GM19193 (cell line): ENCODE results near the gene CHKB.

ENCODE experiments used
- POLR2A ChIP-seq: IDR thresholded peaks from 4 replicates; pipeline ENCODE4 v1.6.1; 2011; ENCODE audit not compliant: insufficient read depth, insufficient read length; ENCODE audit errors: extremely low read depth

CHKB gene

GRCh38 chr22:50572965-50573364, 9.7 kb downstream of the CHKB start:
- no peak for TF ChIP-seq POLR2A

- TF ChIP-seq POLR2A: no peak
Measured at GRCh38 chr22:50571264-50572175, 11.1 kb downstream of the CHKB start.

GRCh38 chr22:50570861-50571260, 11.8 kb downstream of the CHKB start:
- TF ChIP-seq POLR2A: no peak

- no peak for TF ChIP-seq POLR2A
Measured at GRCh38 chr22:50569896-50570535, 12.6 kb downstream of the CHKB start.

GRCh38 chr22:50569041-50569459, 13.6 kb downstream of the CHKB start:
- no peak for TF ChIP-seq POLR2A

GRCh38 chr22:50568626-50569025, 14.0 kb downstream of the CHKB start:
- TF ChIP-seq POLR2A: no peak

- no peak for TF ChIP-seq POLR2A
Measured at GRCh38 chr22:50567721-50568252, 14.9 kb downstream of the CHKB start.

- TF ChIP-seq POLR2A: no peak
Measured at GRCh38 chr22:50564289-50564688, 18.4 kb downstream of the CHKB start.

GRCh38 chr22:50563413-50564160, 19.1 kb downstream of the CHKB start:
- TF ChIP-seq POLR2A: no peak

- peak; percentile 62 for TF ChIP-seq POLR2A
Measured at GRCh38 chr22:50562523-50563412, 19.9 kb downstream of the CHKB start, which contains the start of gene SYCE3. Gene SYCE3 (minus strand): TSS chr22:50562919. CDS start chr22:50556405, 6,514 bp downstream.

GRCh38 chr22:50561401-50562358, 21.0 kb downstream of the CHKB start:
- TF ChIP-seq POLR2A: no peak

- no peak for TF ChIP-seq POLR2A
Measured at GRCh38 chr22:50560034-50560433, 22.6 kb downstream of the CHKB start.

GRCh38 chr22:50556703-50557102, 25.9 kb downstream of the CHKB start:
- no peak for TF ChIP-seq POLR2A

- TF ChIP-seq POLR2A: no peak
Measured at GRCh38 chr22:50553310-50553709, 29.3 kb downstream of the CHKB start.
